Subcutaneous abdominal adipose tissue (tissue), 5 donors: ENCODE measurements around the gene ROBO1.

Source experiments
- H3K27ac ChIP-seq: one replicate; pipeline ENCODE4 v1.7.0; 2013; ENCODE audit warnings: low read depth, mild to moderate bottlenecking, inconsistent platforms, low read length, moderate library complexity
- H3K27me3 ChIP-seq, 5 donors: one replicate each; pipeline ENCODE4 v1.7.0; 2013; ENCODE audit warnings: low read length in 5 of 5, inconsistent platforms in 1 of 5; ENCODE audit not compliant: control insufficient read depth in 5 of 5, insufficient read depth in 4 of 5
- H3K36me3 ChIP-seq, 5 donors: one replicate each; pipeline ENCODE4 v1.7.0; 2013; ENCODE audit warnings: low read length in 5 of 5; ENCODE audit not compliant: control insufficient read depth in 5 of 5, insufficient read depth in 5 of 5
- H3K4me1 ChIP-seq, 5 donors: one replicate each; pipeline ENCODE4 v1.7.0; 2013; ENCODE audit warnings: low read length in 5 of 5, mild to moderate bottlenecking in 3 of 5, moderate library complexity in 1 of 5; ENCODE audit not compliant: control insufficient read depth in 5 of 5, insufficient read depth in 5 of 5
- H3K4me3 ChIP-seq, 5 donors: one replicate each; pipeline ENCODE4 v1.7.0; 2013; ENCODE audit warnings: low read length in 5 of 5, low read depth in 1 of 5
- H3K9ac ChIP-seq, 5 donors: one replicate each; pipeline ENCODE4 v1.7.0; 2013; ENCODE audit warnings: low read length in 5 of 5, mild to moderate bottlenecking in 4 of 5, moderate library complexity in 3 of 5
- H3K9me3 ChIP-seq, 5 donors: one replicate each; pipeline ENCODE4 v1.7.0; 2013; ENCODE audit warnings: low read length in 5 of 5; ENCODE audit not compliant: control insufficient read depth in 5 of 5
- donor health status: healthy.
- donor health status: healthy.
- donor health status: healthy.
- donor health status: healthy.
- donor health status: healthy.

The ROBO1 gene

DNA sequence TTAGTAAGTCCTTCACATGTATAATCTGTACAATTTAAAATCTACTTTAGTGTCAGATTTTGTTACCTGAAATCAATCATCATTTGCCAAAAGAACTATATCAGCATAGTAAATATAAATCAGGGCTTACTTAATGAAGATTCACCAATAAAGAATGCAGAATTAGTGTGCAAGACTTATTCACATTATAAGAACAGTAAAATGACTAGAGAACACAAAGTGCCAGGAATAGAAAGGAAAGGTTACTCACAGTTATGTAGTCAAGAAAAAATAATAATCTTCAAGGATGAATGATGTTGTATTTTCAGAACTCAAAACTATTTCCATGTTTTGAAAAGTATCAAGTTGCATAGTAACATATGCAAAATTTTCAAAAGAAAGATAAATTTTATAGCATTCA, 891.9 kb downstream of the ROBO1 start:
- Histone ChIP-seq H3K27ac (no peak overlapping the region), H3K9ac (no peak overlapping the region), H3K9me3 (no peaks in the 10 kb centered on the region), H3K4me1 (peaks cover 0 to 28% (median 6%) of the 10 kb centered on the region in 5 donors), H3K36me3 (no peaks in the 10 kb centered on the region), H3K4me3 (no peak overlapping the region), H3K27me3 (no peaks in the 10 kb centered on the region)

DNA sequence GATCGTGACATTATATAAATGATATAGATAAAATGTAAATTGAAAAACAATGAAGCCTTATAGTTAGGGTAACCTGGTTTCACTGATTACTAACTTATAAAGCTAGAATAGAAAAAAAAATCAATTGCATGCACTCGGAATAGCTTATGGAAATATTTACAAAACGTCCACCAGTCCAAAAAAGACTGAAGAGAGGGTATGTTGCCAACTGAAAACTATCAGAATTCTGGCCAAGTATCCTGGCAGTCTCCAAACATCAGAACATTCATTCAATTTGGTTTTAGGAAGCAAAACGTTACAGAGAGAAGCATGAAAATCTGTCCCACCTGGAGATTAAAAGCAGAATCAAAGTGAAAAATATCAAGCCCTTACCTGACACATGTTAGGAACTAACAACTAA, 892.4 kb downstream of the ROBO1 start:
- H3K4me1 ChIP-seq: peaks cover 0 to 31% (median 6%) of the 10 kb centered on the region in 5 donors
- H3K4me3 ChIP-seq: no peak overlapping the region
- H3K36me3 ChIP-seq: no peaks in the 10 kb centered on the region
- no peak overlapping the region for H3K9ac ChIP-seq
- no peak overlapping the region for H3K27ac ChIP-seq
- no peaks in the 10 kb centered on the region for H3K27me3 ChIP-seq
- no peaks in the 10 kb centered on the region for H3K9me3 ChIP-seq

DNA sequence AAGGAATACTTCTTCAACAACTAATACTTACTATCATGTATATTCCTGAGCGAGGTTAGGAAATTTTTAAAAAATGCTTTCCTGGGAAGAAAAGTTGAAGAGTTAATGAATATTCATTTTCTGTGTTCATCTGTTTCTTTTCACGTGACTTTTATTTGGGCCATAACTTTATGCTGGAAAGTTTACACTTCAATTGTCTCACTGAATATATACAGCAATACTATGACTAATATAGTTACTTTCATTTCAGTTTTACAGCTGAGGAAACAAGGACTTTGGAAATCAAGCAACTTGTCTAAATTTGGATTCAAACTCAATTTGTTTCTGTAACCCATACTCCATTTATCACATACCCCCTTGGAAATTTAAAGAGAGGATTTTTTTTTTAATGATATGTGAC, 894.2 kb downstream of the ROBO1 start:
- H3K27ac ChIP-seq: no peak overlapping the region
- no peak overlapping the region for H3K9ac ChIP-seq
- H3K9me3 ChIP-seq: no peaks in the 10 kb centered on the region
- no peaks in the 10 kb centered on the region for H3K36me3 ChIP-seq
- no peaks in the 10 kb centered on the region for H3K27me3 ChIP-seq
- no peak overlapping the region for H3K4me3 ChIP-seq
- H3K4me1 ChIP-seq: peaks cover 0 to 14% (median 3%) of the 10 kb centered on the region in 5 donors

DNA sequence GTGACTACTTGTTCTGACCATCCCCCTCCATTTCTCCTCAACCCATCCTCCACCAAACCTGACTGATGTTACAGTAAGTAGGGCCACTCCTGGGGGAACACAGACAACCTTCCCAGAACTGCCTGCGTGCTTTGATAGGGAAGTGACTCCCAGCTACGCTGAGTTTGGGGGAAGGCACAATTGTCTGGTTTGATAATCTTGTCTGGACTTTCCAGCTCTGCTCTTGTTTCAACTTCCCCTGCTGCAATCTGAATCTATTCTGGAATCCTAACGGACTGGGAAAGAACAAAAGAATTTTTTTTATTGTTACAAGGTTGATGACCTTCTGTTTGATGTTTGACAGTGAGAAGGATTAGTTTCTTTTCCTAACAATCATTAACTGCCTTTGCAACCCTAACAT, 895.6 kb downstream of the ROBO1 start:
- no peak overlapping the region for H3K9ac ChIP-seq
- no peaks in the 10 kb centered on the region for H3K27me3 ChIP-seq
- H3K36me3 ChIP-seq: no peaks in the 10 kb centered on the region
- no peaks in the 10 kb centered on the region for H3K9me3 ChIP-seq
- peaks cover 0 to 14% (median 3%) of the 10 kb centered on the region in 5 donors for H3K4me1 ChIP-seq
- no peak overlapping the region for H3K27ac ChIP-seq
- H3K4me3 ChIP-seq: no peak overlapping the region

DNA sequence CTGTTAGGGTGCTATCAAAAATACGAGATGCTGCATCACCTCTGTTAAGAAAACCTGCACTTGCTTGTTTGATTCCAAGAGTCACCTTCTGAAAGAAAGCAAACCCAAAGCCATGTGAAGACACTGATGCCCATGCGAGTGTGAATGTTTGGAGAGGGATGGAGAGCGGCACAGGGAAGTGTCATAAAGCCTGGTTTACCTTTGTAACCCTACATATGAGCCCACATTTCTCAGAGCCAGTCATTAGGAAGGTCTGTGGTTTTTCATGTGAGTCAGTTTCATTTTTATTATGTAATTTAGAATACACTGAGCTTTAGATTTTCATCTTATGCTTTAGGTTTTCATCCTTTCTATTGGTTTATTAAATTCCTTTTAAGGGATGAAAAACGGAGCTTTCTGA, 896.8 kb downstream of the ROBO1 start:
- Histone ChIP-seq H3K4me1 (peaks cover 0 to 14% (median 3%) of the 10 kb centered on the region in 5 donors), H3K27me3 (no peaks in the 10 kb centered on the region), H3K36me3 (no peaks in the 10 kb centered on the region), H3K9ac (no peak overlapping the region), H3K4me3 (no peak overlapping the region), H3K9me3 (no peaks in the 10 kb centered on the region), H3K27ac (no peak overlapping the region)

DNA sequence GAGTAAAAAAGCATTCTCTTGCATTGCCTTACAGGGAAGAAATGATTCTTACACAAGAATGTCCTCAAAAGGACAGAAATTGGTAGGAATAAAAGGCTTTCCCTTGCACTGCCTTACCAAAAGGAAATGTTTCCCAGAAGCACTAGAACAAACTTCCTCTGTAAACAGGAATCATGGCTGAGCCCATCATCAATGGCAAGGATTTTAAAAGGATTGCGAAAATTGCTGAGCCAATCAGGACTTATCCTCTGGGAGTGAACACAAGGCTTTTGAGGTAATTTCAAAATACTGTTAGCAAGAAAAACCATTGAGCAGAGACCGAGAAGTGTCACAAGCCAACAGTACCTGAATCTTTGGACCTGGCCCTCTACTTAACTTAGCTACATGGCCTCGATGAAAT, 897.3 kb downstream of the ROBO1 start:
- Histone ChIP-seq H3K9me3 (no peaks in the 10 kb centered on the region), H3K27ac (no peak overlapping the region), H3K4me3 (no peak overlapping the region), H3K27me3 (no peaks in the 10 kb centered on the region), H3K9ac (no peak overlapping the region), H3K36me3 (no peaks in the 10 kb centered on the region), H3K4me1 (peaks cover 0 to 12% (median 3%) of the 10 kb centered on the region in 5 donors)

DNA sequence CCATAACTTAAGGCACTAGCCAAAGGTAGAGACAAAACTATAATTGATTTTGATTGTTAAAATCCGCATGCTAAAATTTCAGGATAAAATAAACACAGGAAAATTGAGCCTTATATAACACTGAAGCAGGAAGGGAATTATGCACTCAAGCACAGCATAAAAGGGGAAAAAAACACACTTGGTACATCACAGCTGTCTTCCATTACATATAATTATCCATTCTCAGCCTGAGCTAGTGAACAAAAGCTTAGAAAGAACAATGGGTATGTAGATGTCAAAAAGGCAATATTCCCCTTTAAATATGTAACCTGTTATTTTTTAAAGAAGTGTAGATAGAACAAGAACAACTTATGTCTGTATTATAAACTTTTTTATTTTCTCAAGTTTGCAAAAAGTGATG, 899.2 kb downstream of the ROBO1 start:
- Histone ChIP-seq H3K27me3 (no peaks in the 10 kb centered on the region), H3K27ac (no peak overlapping the region), H3K9me3 (no peaks in the 10 kb centered on the region), H3K36me3 (no peaks in the 10 kb centered on the region), H3K4me3 (no peak overlapping the region), H3K4me1 (peaks cover 0 to 12% (median 3%) of the 10 kb centered on the region in 5 donors), H3K9ac (no peak overlapping the region)

DNA sequence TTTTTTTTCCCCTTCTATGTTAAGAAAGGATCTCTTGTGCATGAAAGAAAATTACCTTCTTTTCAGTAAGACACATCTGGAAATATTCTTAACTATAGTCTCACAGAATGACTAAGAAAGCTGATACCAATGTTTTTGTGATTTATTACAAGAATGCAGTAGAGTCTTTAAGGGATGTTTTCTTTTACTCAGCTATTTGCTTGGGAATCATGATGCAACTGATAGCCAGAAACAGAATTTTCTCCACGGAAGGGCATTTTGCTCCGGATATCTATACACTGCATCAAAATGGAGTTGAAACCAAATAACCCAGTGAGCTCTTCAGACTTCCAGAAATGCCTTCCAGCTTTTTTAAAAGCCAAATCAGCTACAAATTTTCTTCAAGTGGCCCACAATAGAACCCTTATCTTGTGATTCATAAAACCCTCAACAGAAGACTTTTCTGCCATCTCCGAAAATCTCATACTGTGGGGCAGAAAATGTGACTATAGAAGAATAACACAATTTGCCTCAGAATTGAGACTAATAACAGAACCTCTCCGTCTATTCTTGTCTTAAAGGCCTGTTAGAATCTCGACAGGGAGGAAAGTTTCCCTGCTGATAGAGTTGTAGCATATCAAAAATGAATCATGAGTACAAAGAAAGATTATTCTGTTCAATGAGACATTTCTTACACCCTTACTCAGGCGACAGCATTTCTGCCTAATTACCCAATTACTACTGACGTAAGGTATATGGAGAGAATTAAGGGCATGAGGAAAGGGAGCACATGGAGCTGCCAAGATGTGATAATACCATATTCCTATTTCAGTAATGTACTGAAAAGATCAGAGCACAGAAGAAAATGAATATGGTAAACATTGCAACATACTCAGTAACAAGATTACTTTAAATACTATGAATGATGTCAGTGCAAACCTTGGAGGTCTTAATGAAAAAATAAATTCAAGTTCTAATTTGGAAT, 900.1 kb downstream of the ROBO1 start:
- Histone ChIP-seq H3K9ac (no peak overlapping the region), H3K36me3 (no peaks in the 10 kb centered on the region), H3K9me3 (no peaks in the 10 kb centered on the region), H3K27ac (no peak overlapping the region), H3K4me3 (no peak overlapping the region), H3K27me3 (no peaks in the 10 kb centered on the region), H3K4me1 (peaks cover 0 to 12% (median 3%) of the 10 kb centered on the region in 5 donors)

DNA sequence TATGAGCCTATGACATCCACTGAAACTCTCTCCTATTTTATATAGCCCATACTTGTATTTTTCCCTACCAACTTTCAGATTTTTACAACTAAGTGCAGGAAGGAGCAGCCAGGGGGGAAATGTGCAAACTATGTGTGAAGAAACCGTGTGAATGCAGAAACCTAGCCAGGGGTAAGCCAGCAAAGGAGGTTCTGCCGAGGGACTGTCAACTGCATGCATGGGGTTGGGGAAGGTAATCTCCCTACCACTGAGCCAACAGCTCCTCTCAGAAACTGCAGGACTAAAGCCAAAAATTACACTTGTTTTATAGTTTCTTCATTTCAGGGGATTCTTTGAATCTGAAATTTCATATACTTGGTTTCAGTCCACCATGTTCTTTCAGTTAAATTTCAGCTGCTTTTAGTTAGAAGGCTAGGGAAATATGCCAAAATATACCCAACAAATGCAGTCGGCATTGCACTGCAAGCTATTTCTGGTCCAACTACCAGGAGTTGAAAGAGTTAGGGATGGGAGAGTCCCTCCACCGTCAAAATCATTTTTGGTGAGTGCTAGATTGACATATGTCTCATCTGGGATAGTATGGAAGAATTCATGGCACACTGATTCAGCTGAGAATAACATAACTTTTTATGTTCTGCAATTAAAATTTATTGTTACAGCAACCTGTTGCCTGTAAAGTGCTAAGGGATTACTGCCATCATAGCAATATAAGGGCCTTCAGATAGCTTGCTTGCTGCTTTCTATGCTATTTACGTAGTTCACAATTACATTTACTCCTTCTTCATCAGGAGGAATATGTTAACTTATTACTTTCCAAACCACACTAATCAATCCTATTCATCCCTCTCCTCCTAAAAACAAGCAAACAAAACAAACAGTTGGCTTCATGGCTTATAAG, 904.2 kb downstream of the ROBO1 start:
- Histone ChIP-seq H3K9me3 (no peaks in the 10 kb centered on the region), H3K9ac (no peak overlapping the region), H3K27me3 (no peaks in the 10 kb centered on the region), H3K36me3 (no peaks in the 10 kb centered on the region), H3K27ac (no peak overlapping the region), H3K4me1 (peaks cover 0 to 4% (median 0%) of the 10 kb centered on the region in 5 donors), H3K4me3 (no peak overlapping the region)

DNA sequence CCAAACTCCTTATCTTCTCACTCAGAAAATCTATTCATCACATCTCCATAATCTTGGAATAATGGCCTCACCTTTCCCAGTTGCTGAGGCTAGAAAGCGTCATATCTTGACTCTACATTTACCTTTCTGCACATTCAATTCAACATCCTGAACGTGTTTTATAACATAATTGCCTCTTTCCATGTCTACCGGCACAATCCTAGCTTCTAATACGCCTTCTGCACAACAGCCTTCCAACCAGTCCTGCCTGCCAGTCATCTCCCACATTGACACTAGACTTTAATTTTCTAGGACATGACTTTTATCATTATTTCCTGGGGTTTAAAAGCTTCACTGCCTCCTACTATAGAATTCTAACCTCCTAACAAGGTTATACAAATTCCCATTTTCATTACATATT, 906.6 kb downstream of the ROBO1 start:
- no peaks in the 10 kb centered on the region for H3K9me3 ChIP-seq
- H3K27me3 ChIP-seq: no peaks in the 10 kb centered on the region
- no peaks in the 10 kb centered on the region for H3K4me1 ChIP-seq
- no peak overlapping the region for H3K4me3 ChIP-seq
- H3K36me3 ChIP-seq: no peaks in the 10 kb centered on the region
- no peak overlapping the region for H3K9ac ChIP-seq
- no peak overlapping the region for H3K27ac ChIP-seq
